ENCODE measurements around the gene DHX29.

DHX29 gene

DNA sequence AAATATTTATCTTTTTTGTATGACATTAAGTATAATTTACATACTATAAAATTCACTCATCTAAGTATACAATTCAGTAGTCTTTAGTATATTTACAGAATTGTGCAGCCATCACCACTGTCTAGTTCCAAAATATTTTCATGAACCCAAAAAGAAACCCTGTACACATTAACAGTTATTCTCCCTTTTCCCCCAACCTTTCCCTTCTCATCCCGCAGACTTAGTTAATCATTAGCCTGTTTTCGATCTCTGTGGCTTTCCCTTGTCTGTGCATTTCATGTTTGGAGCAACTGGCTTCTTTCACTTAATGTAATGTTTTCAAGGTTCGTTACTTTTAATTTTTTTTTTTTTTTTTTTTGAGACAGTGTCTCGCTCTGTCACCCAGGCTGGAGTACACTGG lies 37.8 kb upstream of the DHX29 start:
- Histone ChIP-seq H3K4me1 (no peaks in the 10 kb centered on the region), H3K36me3 (peaks cover 72% of the 10 kb centered on the region), H3K9me3 (no peaks in the 10 kb centered on the region), H3K4me3 (ENCODE audit: low read depth, low read length) (no peak overlapping the region), H3K27me3 (no peaks in the 10 kb centered on the region)
- DNase-seq: no peak
- TF ChIP-seq, protein P1, sequence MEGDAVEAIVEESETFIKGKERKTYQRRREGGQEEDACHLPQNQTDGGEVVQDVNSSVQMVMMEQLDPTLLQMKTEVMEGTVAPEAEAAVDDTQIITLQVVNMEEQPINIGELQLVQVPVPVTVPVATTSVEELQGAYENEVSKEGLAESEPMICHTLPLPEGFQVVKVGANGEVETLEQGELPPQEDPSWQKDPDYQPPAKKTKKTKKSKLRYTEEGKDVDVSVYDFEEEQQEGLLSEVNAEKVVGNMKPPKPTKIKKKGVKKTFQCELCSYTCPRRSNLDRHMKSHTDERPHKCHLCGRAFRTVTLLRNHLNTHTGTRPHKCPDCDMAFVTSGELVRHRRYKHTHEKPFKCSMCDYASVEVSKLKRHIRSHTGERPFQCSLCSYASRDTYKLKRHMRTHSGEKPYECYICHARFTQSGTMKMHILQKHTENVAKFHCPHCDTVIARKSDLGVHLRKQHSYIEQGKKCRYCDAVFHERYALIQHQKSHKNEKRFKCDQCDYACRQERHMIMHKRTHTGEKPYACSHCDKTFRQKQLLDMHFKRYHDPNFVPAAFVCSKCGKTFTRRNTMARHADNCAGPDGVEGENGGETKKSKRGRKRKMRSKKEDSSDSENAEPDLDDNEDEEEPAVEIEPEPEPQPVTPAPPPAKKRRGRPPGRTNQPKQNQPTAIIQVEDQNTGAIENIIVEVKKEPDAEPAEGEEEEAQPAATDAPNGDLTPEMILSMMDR (IDR thresholded peaks at IDR 0.05; ENCODE audit: low read depth, low read length): no peak

DNA sequence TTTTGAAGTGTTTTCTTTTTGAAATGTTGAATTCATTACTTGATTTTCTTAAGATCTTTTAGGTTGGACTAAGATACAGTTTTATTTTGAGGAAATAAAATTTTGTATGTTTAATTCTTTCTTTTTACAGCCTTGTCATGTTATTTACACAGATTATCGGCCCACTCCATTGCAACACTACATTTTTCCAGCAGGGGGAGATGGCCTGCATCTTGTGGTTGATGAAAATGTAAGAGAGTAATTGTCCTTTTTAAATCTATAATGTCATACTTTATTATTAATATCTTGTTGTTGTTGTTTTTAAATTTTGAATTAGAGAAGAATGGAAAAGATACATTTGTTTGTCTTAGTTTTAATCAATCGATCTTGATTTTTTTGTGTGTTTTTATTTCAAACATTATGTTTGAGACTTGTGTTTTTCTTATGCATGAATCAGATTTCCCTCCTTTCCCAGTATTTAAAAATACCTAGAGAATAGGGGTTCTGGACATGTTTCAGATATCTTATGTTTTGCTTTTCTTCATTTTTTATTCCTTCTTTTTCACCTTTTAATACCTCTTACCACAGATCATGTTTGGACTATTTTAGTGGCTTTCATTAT lies 37.0 kb upstream of the DHX29 start:
- H3K27me3 ChIP-seq: no peaks in the 10 kb centered on the region
- H3K36me3 ChIP-seq: peaks cover 69% of the 10 kb centered on the region
- no peak overlapping the region for H3K4me3 ChIP-seq (ENCODE audit: low read depth, low read length)
- no peaks in the 10 kb centered on the region for H3K4me1 ChIP-seq
- DNase-seq: peak; percentile 59
- H3K9me3 ChIP-seq: no peaks in the 10 kb centered on the region
- TF ChIP-seq, protein P1 (IDR thresholded peaks at IDR 0.05; ENCODE audit: low read depth, low read length): peak; percentile 88

DNA sequence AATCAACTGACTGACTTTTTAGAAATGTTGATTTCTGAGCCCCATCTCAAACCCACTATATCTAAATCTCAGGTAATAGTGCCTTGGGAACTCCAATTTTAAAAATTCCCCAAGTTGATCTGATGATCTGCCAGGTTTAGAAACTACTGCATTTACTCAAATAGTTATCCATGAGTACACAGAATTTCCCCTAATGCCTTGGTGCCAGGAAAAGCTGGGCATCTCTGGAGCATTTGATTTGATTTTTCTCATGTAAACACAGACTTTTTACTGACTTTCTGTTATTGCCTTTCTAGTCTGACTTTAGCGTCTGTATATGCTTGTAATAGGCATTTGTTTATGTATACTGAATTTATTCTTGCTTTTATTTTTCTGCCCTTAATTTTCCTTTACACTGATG lies 36.1 kb upstream of the DHX29 start:
- no peaks in the 10 kb centered on the region for H3K9me3 ChIP-seq
- H3K4me3 ChIP-seq (ENCODE audit: low read depth, low read length): no peak overlapping the region
- TF ChIP-seq, protein P1 (IDR thresholded peaks at IDR 0.05; ENCODE audit: low read depth, low read length): no peak
- DNase-seq: no peak
- no peaks in the 10 kb centered on the region for H3K27me3 ChIP-seq
- H3K36me3 ChIP-seq: peaks cover 71% of the 10 kb centered on the region
- no peaks in the 10 kb centered on the region for H3K4me1 ChIP-seq

DNA sequence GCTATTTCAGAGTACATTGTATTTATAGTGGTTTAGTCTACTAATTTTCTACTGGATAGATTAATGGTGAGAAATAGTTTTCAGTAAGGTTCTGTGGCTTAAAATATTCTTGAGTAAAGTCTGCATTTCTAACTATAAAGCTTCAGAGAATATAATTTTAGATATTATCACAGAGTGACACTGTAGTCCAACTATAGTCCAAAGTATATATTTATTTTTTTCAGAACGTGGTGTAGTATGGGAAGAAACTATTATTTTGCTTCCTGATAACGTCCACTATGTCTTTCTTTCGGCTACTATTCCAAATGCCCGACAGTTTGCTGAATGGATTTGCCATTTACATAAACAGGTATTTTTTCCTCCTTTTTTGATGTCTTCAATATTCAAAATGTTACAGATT lies 35.6 kb upstream of the DHX29 start:
- peaks cover 67% of the 10 kb centered on the region for H3K36me3 ChIP-seq
- no peak for DNase-seq
- TF ChIP-seq, protein P1 (IDR thresholded peaks at IDR 0.05; ENCODE audit: low read depth, low read length): no peak
- H3K9me3 ChIP-seq: no peaks in the 10 kb centered on the region
- H3K27me3 ChIP-seq: no peaks in the 10 kb centered on the region
- no peaks in the 10 kb centered on the region for H3K4me1 ChIP-seq
- H3K4me3 ChIP-seq (ENCODE audit: low read depth, low read length): no peak overlapping the region

DNA sequence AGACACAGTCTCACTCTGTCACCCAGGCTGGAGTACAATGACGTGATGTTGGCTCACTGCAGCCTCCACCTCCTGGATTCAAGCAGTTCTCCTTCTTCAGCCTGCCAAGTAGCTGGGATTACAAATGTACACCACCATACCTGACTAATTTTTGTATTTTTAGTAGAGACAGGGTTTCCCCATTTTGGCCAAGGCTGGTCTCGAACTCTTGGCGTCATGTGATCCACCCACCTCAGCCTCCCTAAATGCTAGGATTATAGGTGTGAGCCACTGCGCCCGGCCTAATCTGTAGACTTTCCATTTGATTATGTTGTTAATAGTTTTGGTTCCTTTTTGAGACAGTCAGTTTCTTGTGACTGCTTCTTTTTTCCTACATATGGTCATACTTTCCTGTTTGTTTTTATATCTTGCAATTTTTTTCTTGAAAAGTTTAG lies 31.3 kb upstream of the DHX29 start:
- no peak for DNase-seq
- H3K4me1 ChIP-seq: no peaks in the 10 kb centered on the region
- peaks cover 35% of the 10 kb centered on the region for H3K36me3 ChIP-seq
- no peaks in the 10 kb centered on the region for H3K27me3 ChIP-seq
- no peaks in the 10 kb centered on the region for H3K9me3 ChIP-seq
- TF ChIP-seq, protein P1 (IDR thresholded peaks at IDR 0.05; ENCODE audit: low read depth, low read length): no peak
- H3K4me3 ChIP-seq (ENCODE audit: low read depth, low read length): no peak overlapping the region

DNA sequence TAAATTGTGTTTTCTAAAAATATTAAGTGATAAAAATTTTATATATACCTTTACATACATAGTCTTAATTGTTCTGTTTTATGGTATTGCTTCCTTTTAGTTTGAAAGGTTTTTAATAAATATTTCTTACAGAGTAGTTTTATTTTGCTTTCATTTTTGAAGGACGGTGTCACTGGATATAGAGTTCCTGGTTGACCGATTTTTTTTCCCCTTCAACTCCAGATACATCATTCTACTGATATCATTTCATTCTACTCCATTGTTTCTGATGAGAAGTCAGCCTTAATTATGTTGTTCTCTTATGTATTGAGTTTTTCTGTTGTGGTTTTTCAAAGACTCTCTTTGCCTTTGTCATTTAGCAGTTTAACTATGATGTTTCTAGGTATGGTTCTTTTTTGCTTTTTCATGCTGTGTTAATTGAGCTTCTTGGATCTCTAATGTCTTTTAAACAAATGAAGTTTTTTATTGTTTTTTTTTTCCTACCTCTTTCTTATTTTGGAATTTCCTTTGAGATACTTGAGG lies 30.7 kb upstream of the DHX29 start:
- no peak for DNase-seq
- Histone ChIP-seq H3K4me3 (ENCODE audit: low read depth, low read length) (no peak overlapping the region), H3K27me3 (no peaks in the 10 kb centered on the region), H3K36me3 (peaks cover 35% of the 10 kb centered on the region), H3K9me3 (no peaks in the 10 kb centered on the region), H3K4me1 (no peaks in the 10 kb centered on the region)
- TF ChIP-seq, protein P1 (IDR thresholded peaks at IDR 0.05; ENCODE audit: low read depth, low read length): no peak

Data from BE2C (cell line).